A549 treated with AZD9567 at 1 μM for 4 hours (cell line): ENCODE data around the gene WDR35. TPM values are rescaled to one million over a fixed set of nuclear protein-coding genes. Genes with fewer than 3 reads are reported as not detected.

Experiments
- total RNA-seq: library from RNA; stranded (reverse); fragments of 200-300 nt; extraction: Qiagen RNA extraction; gene quantifications from 5 replicates; pipeline ENCODE4 v1.2.3, GENCODE V29; 2022; ENCODE audit not compliant: insufficient read depth

WDR35 gene
- total RNA-seq, result 13.3 to 21.8 TPM (median 15.4 TPM) in 5 replicates

DNA sequence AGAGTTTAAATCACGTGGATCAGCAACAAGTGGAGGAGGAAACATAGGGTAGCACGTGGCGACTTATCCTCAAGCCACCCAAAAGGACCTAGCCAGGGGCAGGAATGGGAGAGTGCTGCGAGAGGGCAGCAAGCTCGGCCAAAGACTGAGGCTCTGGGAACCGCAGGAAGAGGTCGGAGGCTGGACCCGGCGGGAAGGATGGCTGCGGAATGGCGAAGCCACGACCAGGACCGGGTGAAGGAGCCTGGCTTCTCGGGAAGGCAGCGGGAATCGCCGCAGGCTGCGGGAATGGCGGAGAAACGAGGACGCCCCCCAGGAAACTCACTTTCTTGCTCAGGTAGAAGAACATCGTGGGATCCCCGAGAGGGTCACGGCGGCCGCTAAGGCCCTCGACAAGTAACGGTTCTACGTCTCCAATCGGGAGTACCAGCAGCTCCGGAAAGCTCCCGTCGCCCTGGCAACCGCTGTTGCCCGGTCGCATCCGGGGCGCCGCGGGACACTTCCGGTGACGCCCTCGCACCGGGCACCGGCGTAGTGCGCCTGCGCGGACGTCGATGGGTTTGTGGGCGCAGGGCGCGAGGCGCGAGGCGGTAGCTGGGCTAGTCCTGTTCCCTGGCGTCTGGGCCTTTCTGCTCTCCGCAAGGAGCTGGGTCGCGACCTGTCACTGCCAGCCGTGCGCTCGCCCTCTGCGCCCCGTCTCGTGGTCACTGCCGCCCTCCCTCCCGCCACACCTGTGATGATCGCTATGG, at the start of gene WDR35:
TSS of gene WDR35 (minus strand) at position 439 of the 749 bp plus-strand sequence. CDS start at position 349, 90 bp downstream.

DNA sequence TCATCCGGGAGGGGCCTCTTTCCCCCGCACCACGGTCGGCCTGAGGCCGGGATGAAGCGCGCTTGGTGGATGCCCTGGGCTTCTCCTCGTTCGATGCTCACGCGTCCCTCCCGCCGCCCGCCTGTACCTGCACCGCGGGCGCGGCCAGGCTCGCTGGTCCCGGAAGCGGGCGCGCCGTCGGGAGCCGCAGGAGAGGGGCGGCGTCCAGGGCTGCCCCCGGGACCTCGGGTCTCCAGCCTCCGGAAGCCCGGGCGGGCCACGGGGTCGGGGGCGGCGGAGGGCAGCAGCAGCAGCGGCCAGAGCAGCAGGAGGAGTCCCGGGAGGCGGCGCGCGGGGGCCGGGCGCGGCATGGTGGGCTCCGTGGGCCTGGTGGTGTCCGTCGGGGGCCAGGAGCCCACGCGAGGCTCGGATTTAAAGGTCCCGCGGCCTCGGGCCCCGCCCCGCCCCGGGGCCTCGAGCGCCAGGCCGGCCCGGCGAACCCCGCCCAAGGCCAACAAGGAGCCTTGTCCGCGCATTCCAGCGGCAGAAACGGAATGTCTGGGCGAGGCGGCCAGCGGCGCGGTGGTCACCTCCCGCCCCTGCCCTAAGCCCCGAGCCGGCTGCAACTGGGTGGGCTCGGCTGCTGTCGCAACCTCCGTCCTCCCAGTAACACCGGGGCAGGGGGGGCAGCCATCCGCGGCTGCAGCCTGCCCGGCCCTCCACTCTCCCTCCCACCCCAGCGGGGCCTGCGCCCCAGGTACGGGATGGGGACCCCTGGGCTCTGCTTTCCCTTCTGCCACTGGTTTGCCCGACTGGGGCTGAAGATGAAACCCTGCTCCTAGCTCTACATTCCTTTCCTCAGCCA, 22.6 kb upstream of the WDR35 start, which contains the start of gene MATN3:
TSS of gene MATN3 (minus strand) at position 387 of the 844 bp plus-strand sequence. CDS start at position 350, 37 bp downstream.

GRCh38 chr2:19901442-19902215, 88.3 kb downstream of the WDR35 start, which contains the start of gene TTC32:
Gene TTC32, minus strand, starts transcription at chr2:19901983. Its CDS starts 129 bp downstream, at chr2:19901854.

Other genes starting within 250 kb of the WDR35 start
- gene TTC32, start 88.1 kb downstream of the WDR35 start, total RNA-seq, result 10.4 to 16.7 TPM (median 13.0 TPM) in 5 replicates
- 10.0 to 16.1 TPM (median 14.9 TPM) in 5 replicates for gene MATN3, start 22.6 kb upstream of the WDR35 start, total RNA-seq
- 210 to 294 TPM (median 268 TPM) in 5 replicates for gene LAPTM4A, start 61.5 kb upstream of the WDR35 start, total RNA-seq
- gene SDC1, start 235.0 kb upstream of the WDR35 start, total RNA-seq, result 130 to 190 TPM (median 173 TPM) in 5 replicates